Measurements from ENCODE around the gene SAMD11. TPM values are rescaled to one million over a fixed set of nuclear protein-coding genes. Genes with fewer than 3 reads are reported as not detected.

SAMD11 gene
- total and polyA plus RNA-seq, 2 of the 8 experiments (the other 6 are each of a cell fraction or from before 2014, with no cell fraction given) = 0.18 to 0.30 TPM

- peaks cover 0 to 13% (median 6%) of the 10 kb centered on the region in 4 experiments; a peak in 5 of 7 replicates for H3K4me1 ChIP-seq (replicated peaks in 1 of 4; ENCODE audit: control insufficient read depth in 3 of 4, insufficient read depth in 4 of 4, low read length in 3 of 4)
- H4K91ac ChIP-seq (replicated peaks; ENCODE audit: insufficient read length, low read length) = no peak overlapping the region
- WGBS, 2 experiments (ENCODE audit: extremely low coverage in 1 of 2, insufficient coverage in 1 of 2, insufficient read length in 1 of 2, insufficient replicate concordance in 2 of 2, low coverage in 1 of 2, low lambda C conversion rate in 2 of 2, missing lambda C conversion rate in 1 of 2) = 80% methylated on average over 15 of the region's 15 CpGs; no CpG with 5 or more reads in 1 of the 2 experiments
- DNase-seq (ENCODE audit: low read depth in 1 of 2, low spot score in 2 of 2) (no peak), FAIRE-seq (no peak)
- H3K4ac ChIP-seq (replicated peaks; ENCODE audit: insufficient read length, low read depth, low read length) = no peak overlapping the region
- H3K23me2 ChIP-seq (ENCODE audit: low read depth, low read length) = peaks cover 10% of the 10 kb centered on the region; the same call in 1 of the 2 replicates
- CTCF ChIA-PET (ENCODE audit: partially characterized antibody) = interaction anchor here (1.3 to 7.0 kb wide), 3 partner anchors 14 to 65 kb away, joined by 4 to 53 read pairs (median 5); partner anchors contain the start of gene PERM1
- POLR2A ChIA-PET (ENCODE audit: partially characterized antibody) = no interaction called here
- H2AK5ac ChIP-seq (ENCODE audit: low read depth, low read length) = 0 out of 2 replicates have a peak overlapping the region, but pooled peaks have one; percentile 2
- H3K27me3 ChIP-seq (replicated peaks in 1 of 4; ENCODE audit: control insufficient read depth in 3 of 4, extremely low read depth in 1 of 4, insufficient read depth in 3 of 4, low read length in 3 of 4) = peaks cover 11 to 69% (median 54%) of the 10 kb centered on the region in 4 experiments
- peaks cover 0 to 3% of the 10 kb centered on the region in 2 experiments; a peak in 1 of 4 replicates for H3K79me2 ChIP-seq (ENCODE audit: control insufficient read depth in 1 of 2, insufficient read depth in 2 of 2, low read length in 2 of 2)
- H3K27ac ChIP-seq (ENCODE audit: low read depth, low read length) = no peak overlapping the region
- no peak overlapping the region for H2BK20ac ChIP-seq (ENCODE audit: low read length)
- no peak overlapping the region for H3K4me3 ChIP-seq (ENCODE audit: extremely low read depth in 1 of 4, insufficient read depth in 2 of 4, low read depth in 3 of 4, low read length in 4 of 4)
- H3K18ac ChIP-seq (ENCODE audit: extremely low read depth, low read length) = no peak overlapping the region
- no peak overlapping the region for H2AFZ ChIP-seq (ENCODE audit: low read length)
- H2BK15ac ChIP-seq (ENCODE audit: low read length) = no peak overlapping the region
- H4K5ac ChIP-seq (ENCODE audit: insufficient read length, low read depth, low read length) = no peak overlapping the region
- H4K20me1 ChIP-seq (replicated peaks in 1 of 2; ENCODE audit: control insufficient read depth in 1 of 2, insufficient read depth in 2 of 2, low read length in 2 of 2) = peaks cover 0 to 26% of the 10 kb centered on the region in 2 experiments
- H2BK120ac ChIP-seq (replicated peaks; ENCODE audit: low read depth, low read length) = no peak overlapping the region
- H3K36me3 ChIP-seq (ENCODE audit: control insufficient read depth in 2 of 4, insufficient read depth in 4 of 4, low read length in 3 of 4) = peaks cover 0 to 4% (median 1%) of the 10 kb centered on the region in 4 experiments; a peak in 3 of 8 replicates
- no peak overlapping the region; a peak in 1 of 4 replicates for H3K4me2 ChIP-seq (ENCODE audit: insufficient read depth in 1 of 2, low read depth in 2 of 2, low read length in 2 of 2)
- H3K9ac ChIP-seq (replicated peaks in 1 of 4; ENCODE audit: extremely low read depth in 1 of 4, low read depth in 3 of 4, low read length in 3 of 4) = no peak overlapping the region
- H3K9me3 ChIP-seq (ENCODE audit: insufficient read depth in 2 of 2, low read depth in 1 of 2, low read length in 1 of 2) = no peaks in the 10 kb centered on the region
- H2BK12ac ChIP-seq (ENCODE audit: low read depth, low read length) = peak overlapping the region; percentile 22; the same call in 1 of the 2 replicates
- no peak overlapping the region for H3K56ac ChIP-seq (replicated peaks; ENCODE audit: insufficient read length, low read depth, low read length)
- H4K8ac ChIP-seq (ENCODE audit: extremely low read depth, insufficient read depth, low read length) = no peak overlapping the region
- no peak overlapping the region for H3K14ac ChIP-seq (ENCODE audit: insufficient read length)
- no peaks in the 10 kb centered on the region; the same call in 1 of the 2 replicates for H3K79me1 ChIP-seq (ENCODE audit: low read depth, low read length)
- H2BK5ac ChIP-seq (ENCODE audit: low read depth, low read length) = no peak overlapping the region
- no peak overlapping the region for H3K23ac ChIP-seq (ENCODE audit: insufficient read length)
- TF ChIP-seq EZH2 (IDR thresholded peaks at IDR 0.05; ENCODE audit: low read depth, low read length, severe bottlenecking) (no peak), POU5F1 (IDR thresholded peaks at IDR 0.05; ENCODE audit: low read depth, low read length) (no peak)
Measured at GRCh38 chr1:969260-969855, 45.6 kb downstream of the SAMD11 start.
